Type B pancreatic cell (in vitro differentiated cells): ENCODE measurements around the gene LAMTOR5. TPM values are rescaled to one million over a fixed set of nuclear protein-coding genes. Genes with fewer than 3 reads are reported as not detected.
"Not testable (repeated sequence)": the region's sequence is repeated elsewhere in the genome, so short reads cannot be mapped to it uniquely, and the experiment has no call there.

Source experiments
- DNase-seq: peaks from one replicate; pipeline ENCODE4 v3.0.0; 2021; ENCODE audit warnings: mixed read lengths; ENCODE audit not compliant: unreplicated experiment; ENCODE audit errors: extremely low spot score
- H3K27ac Mint-ChIP-seq: 2 replicates; pipeline ENCODE4 v1.8.0; 2021; ENCODE audit warnings: mild to moderate bottlenecking, mixed read lengths
- H3K27me3 Mint-ChIP-seq: 2 replicates; pipeline ENCODE4 v1.8.0; 2021; ENCODE audit warnings: mixed read lengths
- H3K36me3 Mint-ChIP-seq: 2 replicates; pipeline ENCODE4 v1.8.0; 2021; ENCODE audit warnings: mixed read lengths
- H3K4me1 Mint-ChIP-seq: one replicate; pipeline ENCODE4 v1.8.0; 2021; ENCODE audit warnings: mixed read lengths; ENCODE audit not compliant: unreplicated experiment
- H3K4me3 Mint-ChIP-seq: 2 replicates; pipeline ENCODE4 v1.8.0; 2021; ENCODE audit warnings: mild to moderate bottlenecking, mixed read lengths
- H3K9me3 Mint-ChIP-seq: 2 replicates; pipeline ENCODE4 v1.8.0; 2021; ENCODE audit warnings: mixed read lengths
- total RNA-seq: library from RNA; stranded (reverse); gene quantifications from 2 replicates; pipeline ENCODE4 v1.2.1, GENCODE V29; 2021; ENCODE audit warnings: low replicate concordance
- TF ChIP-seq, protein P1 (sequence below): fragments of 200-600 bp; sonication (generic); conservative IDR thresholded peaks from 2 replicates; pipeline ENCODE4 v1.5.0; 2021; ENCODE audit warnings: antibody characterized with exemption, mild to moderate bottlenecking

LAMTOR5 gene
- total RNA-seq, 1 donor from 2014 or later = 131 TPM

- Mint-ChIP-seq H3K4me3 (no peak overlapping the region), H3K27ac (no peak overlapping the region), H3K9me3 (peaks cover 5% of the 10 kb centered on the region), H3K36me3 (no peaks in the 10 kb centered on the region), H3K4me1 (no peaks in the 10 kb centered on the region), H3K27me3 (peaks cover 27% of the 10 kb centered on the region)
- TF ChIP-seq, protein P1, sequence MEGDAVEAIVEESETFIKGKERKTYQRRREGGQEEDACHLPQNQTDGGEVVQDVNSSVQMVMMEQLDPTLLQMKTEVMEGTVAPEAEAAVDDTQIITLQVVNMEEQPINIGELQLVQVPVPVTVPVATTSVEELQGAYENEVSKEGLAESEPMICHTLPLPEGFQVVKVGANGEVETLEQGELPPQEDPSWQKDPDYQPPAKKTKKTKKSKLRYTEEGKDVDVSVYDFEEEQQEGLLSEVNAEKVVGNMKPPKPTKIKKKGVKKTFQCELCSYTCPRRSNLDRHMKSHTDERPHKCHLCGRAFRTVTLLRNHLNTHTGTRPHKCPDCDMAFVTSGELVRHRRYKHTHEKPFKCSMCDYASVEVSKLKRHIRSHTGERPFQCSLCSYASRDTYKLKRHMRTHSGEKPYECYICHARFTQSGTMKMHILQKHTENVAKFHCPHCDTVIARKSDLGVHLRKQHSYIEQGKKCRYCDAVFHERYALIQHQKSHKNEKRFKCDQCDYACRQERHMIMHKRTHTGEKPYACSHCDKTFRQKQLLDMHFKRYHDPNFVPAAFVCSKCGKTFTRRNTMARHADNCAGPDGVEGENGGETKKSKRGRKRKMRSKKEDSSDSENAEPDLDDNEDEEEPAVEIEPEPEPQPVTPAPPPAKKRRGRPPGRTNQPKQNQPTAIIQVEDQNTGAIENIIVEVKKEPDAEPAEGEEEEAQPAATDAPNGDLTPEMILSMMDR = no peak
- DNase-seq = no peak
Measured at GRCh38 chr1:110425612-110426152, 18.2 kb upstream of the LAMTOR5 start.

DNA sequence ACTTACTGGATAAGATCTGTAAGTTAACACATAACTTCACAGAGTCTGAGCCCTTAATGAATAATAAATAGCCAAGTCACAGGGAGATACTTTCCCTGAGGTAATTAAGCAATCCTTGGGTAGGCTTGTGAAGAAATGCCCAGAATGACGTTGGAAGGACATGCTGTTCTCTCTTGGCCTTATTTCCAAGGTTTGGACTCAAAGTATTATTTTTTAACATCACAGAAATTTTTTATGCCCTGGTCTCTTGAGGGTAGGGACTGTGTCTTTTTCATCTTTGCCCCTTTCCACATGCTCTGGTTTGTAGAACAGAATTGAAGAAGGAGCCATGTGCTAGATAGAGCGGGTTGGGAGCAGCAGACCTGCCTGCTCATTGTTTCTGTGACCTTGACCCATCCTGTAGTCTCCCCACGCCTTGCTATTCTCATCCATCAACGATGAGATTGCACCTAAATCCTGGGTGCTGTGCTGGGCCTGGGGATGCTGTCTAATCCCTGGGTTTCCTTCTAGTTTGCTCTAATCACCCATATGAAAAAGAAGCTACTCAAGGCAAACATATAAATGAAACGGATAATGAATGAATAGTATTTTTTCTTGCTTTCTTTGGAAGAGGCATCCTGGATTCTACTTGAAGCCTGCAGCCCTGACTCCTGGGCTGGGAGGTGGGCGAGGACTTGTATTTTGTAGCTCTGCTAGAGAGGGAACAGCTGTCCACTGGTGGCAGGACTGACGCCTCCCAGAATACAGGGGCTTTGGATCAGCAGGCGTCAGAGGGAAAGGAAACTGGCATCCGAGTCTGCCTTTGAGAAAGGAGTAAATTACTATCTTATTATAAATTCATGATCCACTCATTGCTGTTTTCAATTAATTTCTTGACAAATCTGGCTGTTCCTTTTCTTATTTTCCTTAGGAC, 17.5 kb upstream of the LAMTOR5 start:
- Mint-ChIP-seq H3K4me1 (no peaks in the 10 kb centered on the region), H3K36me3 (no peaks in the 10 kb centered on the region)

GRCh38 chr1:110420874-110421793, 13.6 kb upstream of the LAMTOR5 start:
- no peak overlapping the region for H3K27ac Mint-ChIP-seq
- H3K4me1 Mint-ChIP-seq = no peaks in the 10 kb centered on the region
- TF ChIP-seq, protein P1 = no peak
- DNase-seq = no peak
- H3K27me3 Mint-ChIP-seq = peaks cover 29% of the 10 kb centered on the region
- H3K4me3 Mint-ChIP-seq = no peak overlapping the region
- H3K36me3 Mint-ChIP-seq = no peaks in the 10 kb centered on the region
- H3K9me3 Mint-ChIP-seq = peaks cover 5% of the 10 kb centered on the region

More for the DNA sequence above, 17.5 kb upstream of the LAMTOR5 start:
- TF ChIP-seq, protein P1 = no peak
- Mint-ChIP-seq H3K27ac (no peak overlapping the region), H3K4me3 (no peak overlapping the region), H3K27me3 (peaks cover 19% of the 10 kb centered on the region), H3K9me3 (peaks cover 5% of the 10 kb centered on the region)
- no peak for DNase-seq

DNA sequence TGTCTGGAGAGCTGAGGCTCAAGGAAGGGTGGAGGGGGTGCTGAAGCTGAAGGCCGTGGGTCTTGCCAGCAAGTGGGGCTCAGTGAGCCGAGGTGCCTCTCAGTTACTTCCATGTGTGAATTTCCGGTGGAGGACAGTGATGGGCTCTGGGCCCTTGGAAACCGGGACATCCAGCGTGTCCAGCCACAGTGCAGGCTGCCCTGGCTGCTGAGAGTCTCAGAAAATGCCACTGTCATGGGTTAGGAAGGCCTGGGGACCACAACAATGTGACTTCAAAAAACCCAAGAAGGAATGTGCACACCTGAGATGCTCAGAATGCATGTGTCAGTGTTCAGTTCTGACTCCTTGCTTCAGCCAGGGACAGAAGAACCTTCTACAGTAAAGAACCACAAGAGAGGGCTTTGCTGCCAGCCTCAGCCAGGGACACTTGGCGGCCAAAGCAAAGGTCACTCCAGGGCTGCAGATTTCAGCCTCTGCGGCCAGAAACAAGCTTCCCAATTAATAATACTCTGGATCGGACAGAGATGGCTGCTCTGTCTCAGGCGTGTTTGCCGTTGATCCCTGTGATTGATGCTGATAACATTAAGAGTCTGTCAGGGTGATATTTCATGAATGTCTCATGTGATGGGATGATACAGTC, 12.6 kb upstream of the LAMTOR5 start:
- no peak for DNase-seq
- peaks cover 5% of the 10 kb centered on the region for H3K9me3 Mint-ChIP-seq
- H3K4me1 Mint-ChIP-seq = no peaks in the 10 kb centered on the region
- TF ChIP-seq, protein P1 = no peak
- no peaks in the 10 kb centered on the region for H3K36me3 Mint-ChIP-seq
- H3K27ac Mint-ChIP-seq = no peak overlapping the region
- peaks cover 31% of the 10 kb centered on the region for H3K27me3 Mint-ChIP-seq
- H3K4me3 Mint-ChIP-seq = no peak overlapping the region

DNA sequence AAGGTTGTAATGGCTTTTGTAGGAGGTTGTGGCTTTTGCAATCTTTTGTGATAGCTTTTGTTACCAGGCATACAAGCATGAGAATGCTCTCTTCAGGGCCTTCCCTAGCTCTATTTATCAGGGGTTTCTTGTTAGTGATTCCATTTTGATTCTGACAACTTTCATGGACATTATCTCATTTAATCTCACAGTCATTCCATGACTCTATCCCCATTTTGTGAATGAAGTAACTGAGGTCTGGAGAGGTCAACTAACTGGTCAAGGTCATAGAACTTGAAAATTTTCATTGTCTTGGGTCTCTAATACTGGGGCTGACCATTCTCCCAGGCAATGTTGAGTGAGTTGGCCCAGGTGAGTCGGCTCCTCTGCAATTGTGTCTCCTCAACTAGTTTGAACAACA, 11.2 kb upstream of the LAMTOR5 start:
- Mint-ChIP-seq H3K4me1 (no peaks in the 10 kb centered on the region), H3K27ac (no peak overlapping the region), H3K27me3 (peaks cover 25% of the 10 kb centered on the region), H3K36me3 (no peaks in the 10 kb centered on the region), H3K9me3 (peaks cover 5% of the 10 kb centered on the region), H3K4me3 (no peak overlapping the region)
- no peak for DNase-seq
- TF ChIP-seq, protein P1 = no peak

- H3K27ac Mint-ChIP-seq, H3K9me3 Mint-ChIP-seq, H3K4me3 Mint-ChIP-seq, H3K4me1 Mint-ChIP-seq, DNase-seq, H3K36me3 Mint-ChIP-seq: not testable (repeated sequence)
- H3K27me3 Mint-ChIP-seq = peaks cover 14% of the 10 kb centered on the region
Measured at GRCh38 chr1:110413045-110413444, 5.6 kb upstream of the LAMTOR5 start.
